HepG2 (cell line): Measurements from ENCODE around the gene KRT3. TPM values are rescaled to one million over a fixed set of nuclear protein-coding genes. Genes with fewer than 3 reads are reported as not detected.

Experiments used
- ARID4A ChIP-seq: sonication (generic); formaldehyde crosslinking; IDR thresholded peaks from 2 replicates; pipeline ENCODE4 v1.5.0; 2020; ENCODE audit warnings: mild to moderate bottlenecking, missing genetic modification reagents, borderline replicate concordance
- FOXK1 ChIP-seq: sonication (generic); formaldehyde crosslinking; IDR thresholded peaks from 2 replicates; pipeline ENCODE4 v1.4.0; 2020; ENCODE audit warnings: low read depth, missing genetic modification reagents, borderline replicate concordance
- FOXP1 ChIP-seq, 2 experiments: fragments of 450-650 bp in 1 of 2; IDR thresholded peaks; 2 replicates each; pipeline ENCODE4 v1.6.1; 2017 to 2018; ENCODE audit warnings: antibody characterized with exemption in 1 of 2
- KLF11 ChIP-seq: IDR thresholded peaks from 2 replicates; pipeline ENCODE4 v1.6.1; 2016; ENCODE audit warnings: missing compliant biosample characterization
- MXD4 ChIP-seq: IDR thresholded peaks from 2 replicates; pipeline ENCODE4 v1.6.1; 2016; ENCODE audit warnings: mild to moderate bottlenecking, missing biosample characterization, missing genetic modification reagents
- ZXDC ChIP-seq: sonication (generic); formaldehyde crosslinking; IDR thresholded peaks from 2 replicates; pipeline ENCODE4 v1.5.0; 2020; ENCODE audit warnings: mild to moderate bottlenecking, missing genetic modification reagents
- polyA plus RNA-seq, 8 experiments: library from polyadenylated mRNA; depleted of rRNA in 3 of 8; stranded (reverse) in 7 of 8; unstranded in 1 of 8; fragments of >200 nt; fragmentation: Illumina TruSeq in 4 of 8; extraction: Trizol in 4 of 8; gene quantifications; 2 replicates each; pipeline versions ENCODE4 v1.2.1 to v1.2.3, GENCODE V29; 2011 to 2016; ENCODE audit warnings: low read depth in 4 of 8, missing spikeins in 1 of 8, mixed read lengths in 1 of 8; ENCODE audit not compliant: insufficient read depth in 1 of 8
- total RNA-seq, 5 experiments: library from RNA; depleted of rRNA; stranded (reverse); fragments of >200 nt; fragmentation: Illumina TruSeq; extraction: Trizol; gene quantifications; 2 replicates each; pipeline ENCODE4 v1.2.3, GENCODE V29; 2016; ENCODE audit warnings: low read depth in 1 of 5

KRT3 gene
- total and polyA plus RNA-seq, 2 of the 13 experiments (the other 11 are each of a cell fraction or from before 2014, with no cell fraction given): not detected

- TF ChIP-seq ZXDC (CRISPR knock-in tag): no peak
- no peak for TF ChIP-seq ARID4A (CRISPR knock-in tag)
- no peak for TF ChIP-seq FOXK1 (CRISPR knock-in tag)
- TF ChIP-seq FOXP1 (IDR thresholded peaks at IDR 0.05): no peak
- TF ChIP-seq FOXP1 (CRISPR knock-in tag; IDR thresholded peaks at IDR 0.05): no peak
- no peak for TF ChIP-seq MXD4 (CRISPR knock-in tag)
- TF ChIP-seq KLF11 (CRISPR knock-in tag): no peak
These were observed 20.0 kb upstream of the KRT3 start (continued) for GRCh38 chr12:52815676-52816588.
